Testis (tissue), 2 donors: ENCODE results near the gene EXOG.
"Not testable (repeated sequence)": the region's sequence is repeated elsewhere in the genome, so short reads cannot be mapped to it uniquely, and the experiment has no call there.

Experiments
- CTCF ChIP-seq, 3 experiments: fragments of 450-650 bp in 2 of 3; fragments of 200-600 bp in 1 of 3; sonication (generic) in 1 of 3; IDR thresholded peaks; one replicate each; pipeline ENCODE4 v1.5.1; 2016 to 2019; ENCODE audit warnings: antibody characterized with exemption in 3 of 3, mild to moderate bottlenecking in 2 of 3, moderate library complexity in 1 of 3
- POLR2A ChIP-seq: fragments of 450-650 bp; IDR thresholded peaks from one replicate; pipeline ENCODE4 v1.6.1; 2017; ENCODE audit warnings: antibody characterized with exemption, mild to moderate bottlenecking, moderate library complexity

- TF ChIP-seq CTCF (IDR thresholded peaks at IDR 0.05); POLR2A: not testable (repeated sequence)
Observed at GRCh38 chr3:38566794-38567193, 70.7 kb downstream of the EXOG start.
